ENCODE results near the gene BCL2L12. TPM values are rescaled to one million over a fixed set of nuclear protein-coding genes. Genes with fewer than 3 reads are reported as not detected.

The BCL2L12 gene
- total and polyA plus RNA-seq, 2 of the 13 experiments (the other 11 are each of a cell fraction or from before 2014, with no cell fraction given), result 26.8 to 40.8 TPM

GRCh38 chr19:49662011-49662410 lies 3.7 kb upstream of the BCL2L12 start:
- peaks cover 5% of the 10 kb centered on the region; the same call in 1 of the 2 replicates for H4K20me1 ChIP-seq (ENCODE audit: insufficient read depth, low read length)
- intact Hi-C loops (cut with micrococcal nuclease; ENCODE audit: unreplicated experiment) (no loop called here), in situ Hi-C loops (cut with HindIII; ENCODE audit: extremely low pct_ligation_motif_present, low pct_unique_long_range_greater_than_20kb) (no loop called here)
- no peak overlapping the region for H3K4me3 ChIP-seq (replicated peaks in 1 of 3; ENCODE audit: insufficient read depth in 1 of 3, low read depth in 2 of 3, low read length in 3 of 3)
- no peak overlapping the region for H3K4me2 ChIP-seq (ENCODE audit: low read depth, low read length)
- WGBS (ENCODE audit: low lambda C conversion rate), result 97% methylated on average over 12 of the region's 16 CpGs
- BruUV-seq (replicated peaks), result no TSS peak
- no peaks in the 10 kb centered on the region for H3K9me3 ChIP-seq (ENCODE audit: low read length)
- H2AFZ ChIP-seq (ENCODE audit: low read length), result no peak overlapping the region
- ChIA-PET POLR2A (interaction anchor here (1.6 to 3.1 kb wide), 2 partner anchors 15 to 21 kb away, joined by 4 to 15 read pairs; partner anchors contain the start of genes RRAS and SCAF1), CTCF (ENCODE audit: low intra/inter-chr PET ratio, low total read pairs) (no interaction called here)
- H3K4me1 ChIP-seq (ENCODE audit: insufficient read depth, low read length), result peaks cover 28% of the 10 kb centered on the region
- no peak overlapping the region for H3K9ac ChIP-seq (ENCODE audit: insufficient read depth, low read depth, low read length)
- TF ChIP-seq ZFP41 (CRISPR knock-in tag; IDR thresholded peaks at IDR 0.05; ENCODE audit: borderline replicate concordance) (no peak), RBFOX2 (IDR thresholded peaks at IDR 0.05; ENCODE audit: low read depth, low read length) (peak; percentile 62), AGO2 (optimal IDR thresholded peaks at IDR 0.05; ENCODE audit: low read depth, low read length) (peak; percentile 86)
- peaks cover 25% of the 10 kb centered on the region for H3K79me2 ChIP-seq (ENCODE audit: insufficient read depth, low read length)
- no peak for DNase-seq (ENCODE audit: low spot score)
- H3K27me3 ChIP-seq (ENCODE audit: control insufficient read depth in 1 of 2, insufficient read depth in 2 of 2, low read length in 2 of 2), result no peaks in the 10 kb centered on the region; a peak in 1 of 5 replicates
- no peak overlapping the region for H3K27ac ChIP-seq (ENCODE audit: extremely low read length, insufficient read depth, low read length)
- no peak for FAIRE-seq
- no peak for ATAC-seq
- peaks cover 13 to 54% of the 10 kb centered on the region in 2 experiments for H3K36me3 ChIP-seq (replicated peaks in 1 of 2; ENCODE audit: control insufficient read depth in 1 of 2, insufficient read depth in 2 of 2, low read length in 2 of 2)

DNA sequence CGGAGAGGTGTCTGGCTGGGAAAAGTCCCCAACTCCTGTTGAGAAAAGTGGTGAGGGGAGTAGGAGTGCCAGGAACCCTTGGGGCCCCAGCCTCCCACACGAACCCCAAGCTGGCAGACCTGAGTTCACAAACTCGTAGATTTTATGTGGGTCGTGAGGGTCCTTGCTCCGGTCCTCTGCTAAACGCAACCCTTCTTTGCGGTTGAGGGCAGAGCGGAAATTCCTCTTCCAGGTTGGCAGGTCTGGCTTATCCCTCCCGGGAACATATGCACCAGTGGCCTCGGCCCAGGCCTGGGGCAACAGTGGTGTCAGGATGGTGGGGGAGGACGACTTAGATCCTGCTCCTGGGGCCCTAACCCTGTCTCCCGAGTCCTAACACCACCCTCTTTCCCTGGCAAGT lies 2.5 kb upstream of the BCL2L12 start:
- in situ Hi-C loops (cut with HindIII; ENCODE audit: extremely low pct_ligation_motif_present, low pct_unique_long_range_greater_than_20kb), result no loop called here
- no peak for FAIRE-seq
- H3K27ac ChIP-seq (ENCODE audit: extremely low read length, insufficient read depth, low read length), result no peak overlapping the region

More for the DNA sequence above, 2.5 kb upstream of the BCL2L12 start:
- H3K79me2 ChIP-seq (ENCODE audit: insufficient read depth, low read length), result peaks cover 30% of the 10 kb centered on the region
- POLR2A ChIA-PET, result interaction anchor here (1.4 to 5.7 kb wide), 3 partner anchors 9 to 21 kb away, joined by 4 to 92 read pairs (median 24); partner anchors contain the start of genes RRAS and SCAF1
- 96% methylated on average over 11 of the region's 12 CpGs for WGBS (ENCODE audit: low lambda C conversion rate)
- H3K4me3 ChIP-seq (replicated peaks in 1 of 3; ENCODE audit: insufficient read depth in 1 of 3, low read depth in 2 of 3, low read length in 3 of 3), result no peak overlapping the region
- TF ChIP-seq RBM22 (optimal IDR thresholded peaks at IDR 0.05; ENCODE audit: low read length) (peak; percentile 34), ZFP36L2 (CRISPR knock-in tag; IDR thresholded peaks at IDR 0.05) (no peak), AGO2 (optimal IDR thresholded peaks at IDR 0.05; ENCODE audit: low read depth, low read length) (peak; percentile 66)
- TF ChIP-seq, protein P1, sequence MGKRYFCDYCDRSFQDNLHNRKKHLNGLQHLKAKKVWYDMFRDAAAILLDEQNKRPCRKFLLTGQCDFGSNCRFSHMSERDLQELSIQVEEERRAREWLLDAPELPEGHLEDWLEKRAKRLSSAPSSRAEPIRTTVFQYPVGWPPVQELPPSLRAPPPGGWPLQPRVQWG (CRISPR knock-in tag; IDR thresholded peaks at IDR 0.05; ENCODE audit: borderline replicate concordance, low read depth), result no peak
- no peak overlapping the region for H3K9ac ChIP-seq (ENCODE audit: insufficient read depth, low read depth, low read length)
- no peaks in the 10 kb centered on the region for H3K9me3 ChIP-seq (ENCODE audit: low read length)
- intact Hi-C loops (cut with micrococcal nuclease; ENCODE audit: unreplicated experiment), result no loop called here
- ATAC-seq (no peak), DNase-seq (ENCODE audit: low spot score) (no peak)
- CTCF ChIA-PET (ENCODE audit: low intra/inter-chr PET ratio, low total read pairs), result no interaction called here
- H3K27me3 ChIP-seq (ENCODE audit: control insufficient read depth in 1 of 2, insufficient read depth in 2 of 2, low read length in 2 of 2), result no peaks in the 10 kb centered on the region; a peak in 1 of 5 replicates
- H3K4me1 ChIP-seq (ENCODE audit: insufficient read depth, low read length), result peaks cover 27% of the 10 kb centered on the region
- H3K36me3 ChIP-seq (replicated peaks in 1 of 2; ENCODE audit: control insufficient read depth in 1 of 2, insufficient read depth in 2 of 2, low read length in 2 of 2), result peaks cover 11 to 48% of the 10 kb centered on the region in 2 experiments
- no TSS peak for BruUV-seq (replicated peaks)
- H4K20me1 ChIP-seq (ENCODE audit: insufficient read depth, low read length), result peaks cover 5% of the 10 kb centered on the region; the same call in 1 of the 2 replicates
- H3K4me2 ChIP-seq (ENCODE audit: low read depth, low read length), result no peak overlapping the region
- H2AFZ ChIP-seq (ENCODE audit: low read length), result no peak overlapping the region

All from HepG2 (cell line).